Mammary epithelial cell (primary cell): ENCODE data around the gene RTL10.

ENCODE experiments used
- EZH2 ChIP-seq: IDR thresholded peaks from 2 replicates; pipeline ENCODE4 v1.6.1; 2012; ENCODE audit warnings: low read length, inconsistent platforms, borderline replicate concordance
- TF ChIP-seq, protein P1 (sequence below), 2 donors: IDR thresholded peaks in 1 of 2; conservative IDR thresholded peaks in 1 of 2; 2 replicates each; pipeline ENCODE4 v1.5.1; 2011 to 2012; ENCODE audit warnings: inconsistent platforms in 2 of 2, low read length in 2 of 2, mild to moderate bottlenecking in 2 of 2, control low read depth in 1 of 2, low read depth in 1 of 2; ENCODE audit not compliant: insufficient read depth in 1 of 2; ENCODE audit errors: extremely low read depth in 1 of 2

DNA sequence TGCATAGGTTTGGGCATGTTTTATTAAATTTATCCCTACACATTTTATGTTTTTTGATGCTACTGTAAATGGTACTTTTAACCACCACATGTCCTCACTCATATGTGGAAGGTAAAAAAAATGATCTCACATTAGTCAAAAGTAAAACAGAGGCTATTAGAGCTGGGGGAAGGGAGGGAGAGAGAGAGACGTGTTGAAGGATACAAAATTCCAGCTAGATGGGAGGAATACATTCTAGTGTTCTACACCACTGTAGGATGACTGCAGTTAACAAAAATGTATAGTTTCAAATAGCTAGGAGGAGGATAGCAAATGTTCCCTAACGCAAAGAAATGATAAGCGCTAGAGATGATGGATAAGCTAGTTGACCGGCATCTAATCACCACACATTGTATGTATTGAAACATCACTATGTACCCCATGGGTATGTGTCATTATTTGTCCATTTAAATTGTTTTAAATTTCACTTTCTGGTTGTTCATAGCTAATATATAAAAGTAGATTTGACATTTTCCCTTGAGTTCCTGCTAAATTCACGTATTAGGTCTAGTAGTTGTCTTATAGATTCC lies 9.9 kb upstream of the RTL10 start:
- TF ChIP-seq, protein P1, sequence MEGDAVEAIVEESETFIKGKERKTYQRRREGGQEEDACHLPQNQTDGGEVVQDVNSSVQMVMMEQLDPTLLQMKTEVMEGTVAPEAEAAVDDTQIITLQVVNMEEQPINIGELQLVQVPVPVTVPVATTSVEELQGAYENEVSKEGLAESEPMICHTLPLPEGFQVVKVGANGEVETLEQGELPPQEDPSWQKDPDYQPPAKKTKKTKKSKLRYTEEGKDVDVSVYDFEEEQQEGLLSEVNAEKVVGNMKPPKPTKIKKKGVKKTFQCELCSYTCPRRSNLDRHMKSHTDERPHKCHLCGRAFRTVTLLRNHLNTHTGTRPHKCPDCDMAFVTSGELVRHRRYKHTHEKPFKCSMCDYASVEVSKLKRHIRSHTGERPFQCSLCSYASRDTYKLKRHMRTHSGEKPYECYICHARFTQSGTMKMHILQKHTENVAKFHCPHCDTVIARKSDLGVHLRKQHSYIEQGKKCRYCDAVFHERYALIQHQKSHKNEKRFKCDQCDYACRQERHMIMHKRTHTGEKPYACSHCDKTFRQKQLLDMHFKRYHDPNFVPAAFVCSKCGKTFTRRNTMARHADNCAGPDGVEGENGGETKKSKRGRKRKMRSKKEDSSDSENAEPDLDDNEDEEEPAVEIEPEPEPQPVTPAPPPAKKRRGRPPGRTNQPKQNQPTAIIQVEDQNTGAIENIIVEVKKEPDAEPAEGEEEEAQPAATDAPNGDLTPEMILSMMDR (conservative IDR thresholded peaks at IDR 0.05 in 1 of 2, IDR thresholded peaks at IDR 0.05 in 1 of 2; ENCODE audit: extremely low read depth in 1 of 2, insufficient read depth in 1 of 2, low read depth in 1 of 2, low read length in 2 of 2) = no peak
- TF ChIP-seq EZH2 = no peak
